Stimulated activated CD4-positive, alpha-beta T cell treated with anti-CD3 and anti-CD28 coated beads, Interleukin-12 subunit alpha, Interleukin-12 subunit beta, amount 100 ng/mL, for 24 hours (primary cell): Measurements from ENCODE around the gene NSMCE1.
"Not testable (repeated sequence)": the region's sequence is repeated elsewhere in the genome, so short reads cannot be mapped to it uniquely, and the experiment has no call there.

ENCODE experiments used
- DNase-seq, 2 experiments: peaks; one replicate each; pipeline ENCODE4 v3.0.0-alpha.2; 2020; ENCODE audit warnings: low read depth in 2 of 2

NSMCE1 gene

GRCh38 chr16:27303256-27304100 lies 34.9 kb upstream of the NSMCE1 start:
- DNase-seq, result no peak

DNA sequence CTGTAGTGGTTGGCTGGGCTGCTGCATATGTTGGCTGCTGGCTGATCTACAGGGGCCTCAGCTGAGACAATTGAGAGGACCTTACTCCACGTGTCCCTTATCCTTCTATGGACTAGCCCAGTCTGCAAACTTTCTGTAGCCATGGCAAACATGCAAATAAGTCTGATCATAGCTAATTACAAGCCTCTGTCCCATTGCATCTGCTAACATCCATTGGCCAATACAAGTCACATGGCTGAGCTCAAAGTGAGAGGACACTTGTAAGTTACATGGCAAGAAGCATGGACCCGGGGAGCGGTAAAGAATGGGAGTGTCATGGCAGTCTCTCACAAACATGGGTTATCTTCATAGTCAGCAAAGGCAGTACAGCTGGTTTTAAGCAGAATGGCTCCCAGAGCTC lies 33.6 kb upstream of the NSMCE1 start:
- no peak for DNase-seq

- DNase-seq, result no peak
These were observed 32.8 kb upstream of the NSMCE1 start for GRCh38 chr16:27301236-27301861.

GRCh38 chr16:27298132-27298531 lies 29.6 kb upstream of the NSMCE1 start:
- no peak for DNase-seq

- DNase-seq, result no peak
These were observed 24.8 kb upstream of the NSMCE1 start for GRCh38 chr16:27293343-27293742.

- no peak for DNase-seq
These were observed 23.2 kb upstream of the NSMCE1 start for GRCh38 chr16:27291722-27292240.

- no peak for DNase-seq
These were observed 22.5 kb upstream of the NSMCE1 start for GRCh38 chr16:27291106-27291505.

GRCh38 chr16:27290562-27290961 lies 22.0 kb upstream of the NSMCE1 start:
- DNase-seq, result no peak

DNA sequence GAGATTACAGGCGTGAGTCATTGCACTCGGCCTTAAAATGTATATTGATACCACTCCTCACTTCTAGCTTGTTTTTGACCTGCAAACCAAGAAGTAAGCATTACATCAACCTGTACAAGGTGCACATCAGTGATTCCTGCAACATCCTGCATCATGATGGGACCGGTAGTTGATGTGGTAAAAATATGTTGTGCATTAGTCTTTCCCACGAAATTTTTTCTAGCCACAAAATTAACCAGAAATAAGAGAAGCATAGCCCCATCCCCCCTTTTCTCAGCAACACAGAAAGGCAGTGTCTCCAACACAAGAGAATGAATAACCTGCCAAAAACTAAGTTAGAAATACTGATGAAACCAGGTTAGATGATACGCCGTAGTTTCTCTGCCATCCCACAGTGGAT lies 21.1 kb upstream of the NSMCE1 start:
- DNase-seq, result no peak

GRCh38 chr16:27288313-27288712 lies 19.7 kb upstream of the NSMCE1 start:
- DNase-seq, result not testable (repeated sequence)

GRCh38 chr16:27287887-27288286 lies 19.3 kb upstream of the NSMCE1 start:
- DNase-seq, result no peak

DNA sequence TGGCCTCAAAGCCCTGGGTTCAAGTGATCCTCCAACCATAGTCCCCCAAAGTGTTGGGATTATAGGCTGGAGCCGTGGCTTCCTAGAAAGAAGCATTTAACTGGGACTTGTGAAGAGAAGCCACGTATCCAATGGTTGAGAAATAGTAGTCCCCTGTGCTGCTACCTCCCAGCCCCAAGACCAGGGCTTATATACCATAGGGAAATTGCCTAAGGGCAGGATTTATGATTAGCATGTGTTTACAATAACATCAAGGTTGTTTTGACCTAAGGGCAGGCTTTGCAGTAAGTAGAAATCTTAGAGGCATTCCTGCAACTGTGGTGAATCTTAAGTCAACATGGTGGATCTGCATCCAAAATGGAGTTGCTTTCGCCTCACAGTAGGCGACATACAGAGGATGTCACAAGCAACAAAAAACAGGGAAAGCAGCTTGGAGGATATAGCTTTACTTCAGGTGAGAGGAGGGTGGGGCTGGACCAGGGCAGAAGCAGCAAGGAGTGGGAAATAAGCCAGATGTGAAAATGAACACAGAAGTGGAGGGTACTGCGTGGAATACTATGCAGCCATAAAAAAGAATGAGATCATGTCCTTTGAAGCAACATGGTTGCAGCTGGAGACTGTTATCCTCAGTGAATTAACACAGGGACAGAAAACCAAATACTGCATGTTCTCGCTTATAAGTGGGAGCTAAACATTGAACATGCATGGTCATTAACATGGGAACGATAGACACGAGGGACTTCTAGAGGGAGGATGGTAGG lies 18.7 kb upstream of the NSMCE1 start:
- no peak for DNase-seq

GRCh38 chr16:27286451-27286850 lies 17.9 kb upstream of the NSMCE1 start:
- DNase-seq, result no peak

GRCh38 chr16:27285676-27286196 lies 17.2 kb upstream of the NSMCE1 start:
- DNase-seq, result no peak

DNA sequence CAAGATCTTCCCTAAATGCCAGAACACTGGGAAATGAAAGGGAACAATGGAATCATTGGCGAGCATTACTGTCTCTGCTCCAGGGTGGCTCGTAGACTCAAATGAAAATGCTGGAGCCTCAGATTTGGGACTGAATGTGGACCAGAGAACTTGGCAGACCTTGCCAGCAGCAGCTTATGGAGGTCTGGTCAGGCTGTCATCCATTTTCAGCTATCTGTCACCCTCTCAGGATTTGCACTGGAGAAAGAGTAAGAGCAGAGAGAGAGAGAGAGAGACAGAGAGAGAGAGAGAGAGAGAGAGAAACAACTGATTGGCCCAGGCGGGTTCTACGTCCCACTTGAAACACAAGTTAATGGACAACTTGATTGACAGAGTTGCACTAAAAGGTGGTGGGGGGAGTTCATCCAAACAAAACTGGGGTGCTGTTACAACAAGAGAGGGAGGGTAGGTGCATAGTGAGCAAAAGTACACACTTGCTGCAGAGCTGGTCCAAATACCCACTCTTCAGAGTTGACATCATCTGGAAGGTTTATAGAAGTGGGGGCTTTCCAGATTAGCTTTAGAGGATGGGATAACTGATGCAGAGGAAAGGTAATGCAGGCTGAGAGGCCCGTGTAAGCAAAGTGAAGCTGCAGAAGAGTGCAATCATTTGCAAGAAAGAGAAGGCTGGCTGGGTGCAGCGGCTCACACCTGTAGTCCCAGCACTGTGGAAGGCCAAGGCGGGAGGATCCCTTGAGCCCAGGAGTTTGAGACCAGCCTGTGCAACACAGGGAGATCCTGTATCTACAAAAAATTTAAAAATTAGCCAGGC lies 16.5 kb upstream of the NSMCE1 start:
- DNase-seq, result no peak

- DNase-seq, result no peak
These were observed 12.7 kb upstream of the NSMCE1 start for GRCh38 chr16:27281243-27281642.

GRCh38 chr16:27275394-27275793 lies 6.8 kb upstream of the NSMCE1 start:
- no peak for DNase-seq

DNA sequence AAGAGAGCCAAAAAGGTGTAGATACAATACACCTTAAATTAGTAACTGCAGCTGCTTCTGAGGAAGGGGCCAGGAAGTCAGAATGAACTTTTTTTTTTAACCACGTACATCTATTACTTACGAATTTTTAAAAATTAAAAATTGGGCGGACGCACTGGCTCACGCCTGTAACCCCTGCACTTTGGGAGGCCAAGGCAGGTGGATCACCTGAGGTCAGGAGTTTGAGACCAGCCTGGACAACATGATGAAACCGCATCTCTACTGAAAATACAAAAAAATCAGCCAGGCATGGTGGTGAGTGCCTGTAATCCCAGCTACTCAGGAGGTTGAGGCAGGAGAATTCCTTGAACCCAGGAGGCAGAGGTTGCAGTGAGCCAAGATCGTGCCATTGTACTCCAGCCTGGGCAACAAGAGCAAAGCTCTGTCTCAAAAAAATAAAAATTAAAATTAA lies 5.9 kb upstream of the NSMCE1 start:
- not testable (repeated sequence) for DNase-seq

DNA sequence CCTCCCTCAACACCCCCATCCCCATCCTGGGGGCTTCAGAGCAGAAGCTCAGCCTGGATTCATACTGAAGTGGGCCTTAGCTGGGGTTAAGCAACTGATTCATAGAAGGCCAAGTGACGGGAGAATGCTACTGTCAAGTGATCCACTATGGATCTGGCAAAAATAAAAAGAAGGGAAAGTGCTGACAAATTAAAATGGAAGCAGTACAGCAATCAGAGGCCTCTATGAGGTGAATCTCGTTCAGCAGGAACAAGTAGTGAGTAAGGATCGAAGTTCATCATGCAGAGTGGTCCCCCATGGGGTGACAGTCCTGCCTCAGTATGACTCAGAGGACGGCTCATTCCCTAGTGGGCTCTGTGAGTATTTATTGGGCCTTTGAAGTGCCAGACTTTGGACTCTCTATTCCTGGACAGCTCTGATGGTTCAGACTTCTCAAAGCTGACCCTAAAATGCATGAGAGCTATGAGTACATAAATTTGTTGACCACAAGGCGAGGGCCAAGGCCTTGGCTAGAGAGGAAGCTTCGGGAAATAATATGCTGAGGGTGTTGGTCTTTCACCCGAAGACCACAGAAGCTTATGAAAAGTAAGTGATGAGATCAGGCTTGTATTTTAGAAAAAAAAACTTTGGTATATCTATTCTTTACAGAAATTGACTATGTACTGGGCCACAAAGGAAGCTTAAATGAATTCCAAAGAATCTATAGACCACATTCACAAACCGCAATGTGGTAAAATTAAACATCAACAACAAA lies 5.3 kb upstream of the NSMCE1 start:
- no peak for DNase-seq

- no peak for DNase-seq
These were observed 4.7 kb upstream of the NSMCE1 start for GRCh38 chr16:27273330-27273669.

- DNase-seq, result not testable (repeated sequence)
These were observed 4.1 kb upstream of the NSMCE1 start for GRCh38 chr16:27272697-27273096.
